ENCODE measurements around the gene CEP72.

DNA sequence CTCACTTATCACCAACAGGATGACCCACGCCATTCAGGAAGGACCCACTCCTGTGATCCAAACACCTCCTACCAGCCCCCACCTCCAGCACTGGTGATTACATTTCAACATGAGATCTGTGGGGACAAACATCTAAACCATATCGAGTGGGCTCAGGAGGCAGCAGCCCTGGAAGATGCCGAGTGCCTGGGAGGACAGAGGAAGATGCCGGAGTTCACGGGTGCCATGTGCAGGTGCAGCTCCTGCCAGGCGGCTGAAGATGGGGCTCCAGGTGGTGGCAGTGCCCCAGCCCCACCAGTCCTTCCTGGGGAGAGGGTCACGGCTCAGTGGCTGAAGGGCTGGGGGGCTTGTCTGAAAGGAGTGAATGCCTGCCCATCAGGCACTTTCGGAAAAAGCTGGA lies 6.1 kb upstream of the CEP72 start:
- TF ChIP-seq, protein P1, sequence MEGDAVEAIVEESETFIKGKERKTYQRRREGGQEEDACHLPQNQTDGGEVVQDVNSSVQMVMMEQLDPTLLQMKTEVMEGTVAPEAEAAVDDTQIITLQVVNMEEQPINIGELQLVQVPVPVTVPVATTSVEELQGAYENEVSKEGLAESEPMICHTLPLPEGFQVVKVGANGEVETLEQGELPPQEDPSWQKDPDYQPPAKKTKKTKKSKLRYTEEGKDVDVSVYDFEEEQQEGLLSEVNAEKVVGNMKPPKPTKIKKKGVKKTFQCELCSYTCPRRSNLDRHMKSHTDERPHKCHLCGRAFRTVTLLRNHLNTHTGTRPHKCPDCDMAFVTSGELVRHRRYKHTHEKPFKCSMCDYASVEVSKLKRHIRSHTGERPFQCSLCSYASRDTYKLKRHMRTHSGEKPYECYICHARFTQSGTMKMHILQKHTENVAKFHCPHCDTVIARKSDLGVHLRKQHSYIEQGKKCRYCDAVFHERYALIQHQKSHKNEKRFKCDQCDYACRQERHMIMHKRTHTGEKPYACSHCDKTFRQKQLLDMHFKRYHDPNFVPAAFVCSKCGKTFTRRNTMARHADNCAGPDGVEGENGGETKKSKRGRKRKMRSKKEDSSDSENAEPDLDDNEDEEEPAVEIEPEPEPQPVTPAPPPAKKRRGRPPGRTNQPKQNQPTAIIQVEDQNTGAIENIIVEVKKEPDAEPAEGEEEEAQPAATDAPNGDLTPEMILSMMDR (IDR thresholded peaks at IDR 0.05): no peak
- TF ChIP-seq EP300 (IDR thresholded peaks at IDR 0.05) (no peak), POLR2AphosphoS5 (IDR thresholded peaks at IDR 0.05) (no peak)
